AG09319 (cell line): ENCODE data around the gene PHF1.

Experiments
- DNase-seq: peaks from one replicate; pipeline ENCODE4 v3.0.0-alpha.2; 2010; ENCODE audit warnings: low read depth; ENCODE audit errors: extremely low read depth
- TF ChIP-seq, protein P1 (sequence below): IDR thresholded peaks from 2 replicates; pipeline ENCODE4 v1.5.1; 2011; ENCODE audit warnings: low read depth, mild to moderate bottlenecking, inconsistent platforms, low read length, moderate library complexity

PHF1 gene

DNA sequence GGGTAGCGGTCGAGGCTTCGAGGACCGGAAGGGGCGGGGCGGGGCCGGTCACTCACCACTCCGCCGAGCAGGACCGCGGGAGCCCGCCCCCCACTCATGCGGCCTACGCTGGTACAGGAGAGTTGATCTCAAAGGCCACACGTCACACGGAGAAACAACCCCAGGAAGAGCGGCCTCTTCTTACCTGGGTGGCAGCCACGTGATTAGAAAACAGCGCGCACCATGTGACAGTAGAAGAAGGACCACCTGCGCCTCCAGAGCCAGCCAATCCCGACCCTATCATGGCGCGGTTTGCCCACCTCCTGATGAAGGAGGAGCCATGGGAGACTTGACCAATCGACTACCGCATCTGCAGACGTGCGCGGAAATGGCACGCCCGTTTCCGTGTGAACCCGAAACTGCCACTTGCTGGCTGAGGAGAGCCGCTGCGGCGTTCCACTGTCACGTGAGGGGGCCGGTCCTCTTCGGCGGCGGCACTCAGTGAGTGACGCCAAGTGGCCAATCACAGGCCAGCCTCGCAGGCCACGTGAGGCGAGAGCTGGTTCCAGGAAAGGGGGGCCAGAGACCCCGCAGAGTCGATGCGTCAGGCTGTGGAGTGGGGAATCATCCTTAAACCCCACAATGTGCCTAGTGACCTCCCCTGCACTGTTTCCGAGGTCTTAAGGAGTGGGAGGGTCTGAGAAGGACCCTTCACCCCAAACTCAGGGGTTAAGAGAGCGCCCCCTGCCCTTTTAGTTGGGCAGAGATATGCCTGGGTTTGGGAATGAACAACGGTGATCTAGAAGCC is 7.3 kb downstream of the PHF1 start, which contains the start of gene CUTA:
Gene CUTA (minus strand): TSS at position 205 of the 787 bp plus-strand sequence. CDS start 107 bp downstream, at position 98.
- TF ChIP-seq, protein P1, sequence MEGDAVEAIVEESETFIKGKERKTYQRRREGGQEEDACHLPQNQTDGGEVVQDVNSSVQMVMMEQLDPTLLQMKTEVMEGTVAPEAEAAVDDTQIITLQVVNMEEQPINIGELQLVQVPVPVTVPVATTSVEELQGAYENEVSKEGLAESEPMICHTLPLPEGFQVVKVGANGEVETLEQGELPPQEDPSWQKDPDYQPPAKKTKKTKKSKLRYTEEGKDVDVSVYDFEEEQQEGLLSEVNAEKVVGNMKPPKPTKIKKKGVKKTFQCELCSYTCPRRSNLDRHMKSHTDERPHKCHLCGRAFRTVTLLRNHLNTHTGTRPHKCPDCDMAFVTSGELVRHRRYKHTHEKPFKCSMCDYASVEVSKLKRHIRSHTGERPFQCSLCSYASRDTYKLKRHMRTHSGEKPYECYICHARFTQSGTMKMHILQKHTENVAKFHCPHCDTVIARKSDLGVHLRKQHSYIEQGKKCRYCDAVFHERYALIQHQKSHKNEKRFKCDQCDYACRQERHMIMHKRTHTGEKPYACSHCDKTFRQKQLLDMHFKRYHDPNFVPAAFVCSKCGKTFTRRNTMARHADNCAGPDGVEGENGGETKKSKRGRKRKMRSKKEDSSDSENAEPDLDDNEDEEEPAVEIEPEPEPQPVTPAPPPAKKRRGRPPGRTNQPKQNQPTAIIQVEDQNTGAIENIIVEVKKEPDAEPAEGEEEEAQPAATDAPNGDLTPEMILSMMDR = peak; percentile 24
- DNase-seq = peak; percentile 99

DNA sequence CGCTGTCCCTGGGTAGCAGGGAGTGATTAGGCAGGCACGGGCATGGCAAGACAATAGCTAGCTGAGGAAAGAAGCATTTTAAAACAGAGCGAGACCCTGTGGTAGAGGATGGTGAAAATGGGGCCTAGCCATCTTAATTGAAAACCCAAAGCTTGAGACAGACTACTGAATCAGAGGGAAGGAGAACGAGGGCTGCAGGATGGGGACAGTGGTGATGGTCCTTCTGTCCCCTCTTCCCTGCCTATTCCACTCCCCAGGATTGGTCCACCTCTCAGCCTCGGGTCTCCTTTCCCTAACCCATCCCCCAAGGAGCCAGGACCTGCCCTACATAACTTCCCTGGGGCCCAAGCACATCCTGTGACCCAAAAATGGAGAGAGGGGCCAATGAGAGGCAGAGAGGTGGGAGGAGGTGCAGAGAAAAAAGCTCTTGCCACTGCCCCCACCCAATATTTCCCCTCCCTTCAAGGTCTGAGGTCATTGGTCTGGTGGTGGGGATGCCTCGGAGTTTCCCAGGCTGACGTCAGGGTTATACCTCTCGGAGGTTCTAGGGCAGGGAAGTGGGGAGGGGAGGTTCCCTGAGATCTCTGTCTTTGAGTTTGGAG is 8.0 kb downstream of the PHF1 start:
- DNase-seq = no peak
- TF ChIP-seq, protein P1 = no peak

DNA sequence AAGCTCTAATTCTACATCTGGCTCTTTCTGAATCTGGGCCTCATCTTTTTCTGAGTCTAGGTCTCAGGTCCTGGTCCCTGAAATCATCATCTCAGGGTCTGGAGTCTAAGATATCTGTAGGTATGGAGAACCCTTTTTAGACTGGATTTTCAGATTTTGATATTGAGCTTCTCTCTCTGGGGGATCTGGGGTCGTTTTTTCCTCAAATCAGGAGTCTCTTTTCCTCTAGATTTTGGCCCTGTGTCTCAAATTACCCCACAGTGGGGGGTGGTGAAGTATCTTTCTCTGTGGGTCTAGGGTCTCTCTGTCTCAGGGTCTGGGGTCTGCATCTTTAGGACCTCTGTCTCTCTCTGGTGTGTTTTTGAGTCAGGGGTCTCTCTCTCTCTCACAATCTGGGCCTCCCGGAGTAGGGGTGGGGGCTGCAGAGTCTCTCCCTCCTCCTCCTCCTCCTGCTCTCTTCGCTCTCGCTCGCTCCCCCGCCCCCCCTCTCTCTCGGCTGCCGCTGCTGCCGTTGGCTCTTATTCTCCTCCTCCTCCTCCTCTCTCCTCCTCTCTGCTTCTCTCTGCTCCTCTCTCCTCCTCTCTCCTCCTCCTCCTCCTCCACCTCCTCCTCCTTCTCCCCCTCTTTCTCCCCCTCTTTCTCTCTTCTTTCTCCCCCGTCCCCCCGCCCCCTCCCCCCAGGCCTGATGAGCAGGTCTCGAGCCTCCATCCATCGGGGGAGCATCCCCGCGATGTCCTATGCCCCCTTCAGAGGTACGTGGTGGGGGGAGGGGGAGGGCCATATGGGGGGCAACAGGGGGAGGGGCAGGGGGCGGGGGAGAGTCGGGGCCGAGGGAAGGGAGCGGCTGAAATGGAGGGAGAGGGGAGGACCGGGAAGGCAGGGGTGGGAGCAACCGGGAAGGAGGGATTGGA is 9.0 kb downstream of the PHF1 start, which contains the start of gene SYNGAP1:
Gene SYNGAP1 (plus strand): TSS at position 486 of the 911 bp plus-strand sequence. CDS start 200 bp downstream, at position 686.
- DNase-seq = peak; percentile 44

DNA sequence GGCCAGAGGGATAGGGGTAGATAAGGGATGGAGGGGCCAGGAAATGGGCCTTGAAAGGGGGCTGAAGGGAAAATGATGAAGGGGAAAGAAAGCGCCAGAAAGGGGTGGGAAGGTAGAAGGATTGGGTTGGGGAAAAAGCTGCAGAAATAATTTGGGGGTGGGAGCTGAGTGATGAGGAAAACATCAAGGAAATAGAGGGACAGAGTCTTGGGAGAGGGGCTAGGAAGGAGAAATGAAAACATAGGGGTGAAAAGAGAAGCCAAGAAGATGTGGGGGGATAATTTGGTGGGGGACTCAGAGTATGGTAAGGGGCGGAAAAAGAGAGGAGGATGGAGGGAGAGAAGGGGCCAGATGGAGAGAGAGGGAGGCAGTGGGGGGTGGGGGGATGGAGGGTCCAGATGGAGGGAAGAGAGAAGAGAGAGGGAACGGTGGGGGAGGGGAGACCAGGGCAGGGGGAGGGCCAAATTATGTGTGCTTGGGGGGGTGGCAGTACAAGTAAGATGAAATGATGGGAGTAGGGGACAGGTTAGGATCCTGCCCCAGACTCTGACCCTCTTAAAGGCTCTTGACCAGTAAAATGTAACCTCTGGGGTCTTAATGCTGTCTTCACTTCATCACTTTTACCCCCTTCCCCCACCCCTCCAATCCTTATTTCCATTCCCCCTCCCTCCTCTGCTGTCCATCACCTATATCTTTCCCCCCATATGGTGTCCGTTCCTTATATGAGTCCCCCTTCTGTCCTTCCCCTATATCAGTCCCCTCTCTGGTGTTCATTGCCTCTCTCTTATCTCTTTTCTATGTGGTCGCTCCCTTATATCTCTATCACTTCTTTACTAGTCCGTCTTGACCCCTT is 9.9 kb downstream of the PHF1 start:
- TF ChIP-seq, protein P1 = no peak

More for the DNA sequence above, 9.0 kb downstream of the PHF1 start, which contains the start of gene SYNGAP1:
- TF ChIP-seq, protein P1 = no peak

DNA sequence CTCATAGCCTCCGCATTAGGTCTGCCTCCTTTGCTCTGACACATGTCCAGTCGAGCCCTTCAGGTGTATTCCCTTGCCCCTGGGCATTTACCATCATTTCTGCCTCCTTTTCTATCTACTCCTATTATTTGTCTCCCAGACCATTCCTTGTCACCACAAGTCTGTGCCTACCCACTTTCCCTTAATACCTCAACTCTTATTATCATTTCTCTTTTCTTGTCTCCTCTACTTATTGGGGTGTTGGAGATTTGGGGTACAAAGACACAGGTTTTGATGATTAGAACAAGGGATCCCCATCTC is 10.5 kb downstream of the PHF1 start:
- DNase-seq = no peak
- TF ChIP-seq, protein P1 = no peak

More for the DNA sequence above, 9.9 kb downstream of the PHF1 start:
- DNase-seq = no peak

DNA sequence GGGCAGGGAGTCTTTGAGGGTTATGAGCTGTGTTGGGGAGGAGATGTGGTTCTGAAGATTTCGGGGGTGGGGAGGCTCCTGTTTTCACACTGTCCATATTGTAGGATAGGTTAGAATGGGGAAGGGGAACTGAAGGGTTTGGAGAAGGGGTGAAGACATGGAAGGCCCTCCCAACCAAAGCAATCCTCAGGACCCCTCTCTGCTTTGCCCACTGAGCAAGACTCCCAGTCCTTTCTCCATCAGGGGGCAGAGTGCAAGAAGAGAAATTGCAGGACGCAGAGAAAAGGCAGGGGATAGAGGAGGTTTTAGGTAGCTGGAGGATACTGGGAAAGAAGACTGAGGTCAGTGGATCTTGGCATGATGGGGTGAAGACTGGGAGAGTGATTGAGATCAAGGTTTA is 13.0 kb downstream of the PHF1 start:
- no peak for DNase-seq
- TF ChIP-seq, protein P1 = no peak
